IMR-90 (cell line): ENCODE data around the gene SYT2. TPM values are rescaled to one million over a fixed set of nuclear protein-coding genes. Genes with fewer than 3 reads are reported as not detected.

Experiments
- ATAC-seq: fragments of 200-7000 bp; cut with Tn5 transposase; 2 replicates; pipeline ENCODE4 v1.9.1; 2020; ENCODE audit warnings: low read depth, mild to moderate bottlenecking, moderate library complexity
- BruUV-seq: library from RNA; stranded (reverse); fragments of 400-500 nt; replicated peaks from 2 replicates; lab custom pipeline; 2021; lab: Mats Ljungman, UMichigan
- CTCF ChIA-PET: fragments of 300-600 bp; formaldehyde crosslinking; extraction: SDS; loops from one replicate; lab custom pipeline; 2021; ENCODE audit warnings: antibody characterized with exemption; lab: Yijun Ruan, JAX
- POLR2A ChIA-PET: fragments of 300-600 bp; sonication (Branson Sonifier 250); formaldehyde crosslinking; loops from one replicate; lab custom pipeline; 2022; ENCODE audit warnings: antibody characterized with exemption; ENCODE audit not compliant: unreplicated experiment; lab: Charles Lee
- DNase-seq: peaks from one replicate; pipeline ENCODE4 v3.0.0; 2013
- H2AFZ ChIP-seq: replicated peaks from 2 replicates; pipeline ENCODE3; 2013; ENCODE audit warnings: low read length, mild to moderate bottlenecking; ENCODE audit not compliant: poor library complexity
- H2AK5ac ChIP-seq: 2 replicates; pipeline ENCODE4 v1.6.1; 2013; ENCODE audit warnings: low read depth, low read length, inconsistent platforms
- H2AK9ac ChIP-seq: replicated peaks from 2 replicates; pipeline ENCODE3; 2013; ENCODE audit warnings: mild to moderate bottlenecking, low read depth, low read length, moderate library complexity; ENCODE audit not compliant: poor library complexity
- H2BK120ac ChIP-seq: 2 replicates; pipeline ENCODE4 v1.6.1; 2013; ENCODE audit warnings: low read depth, low read length, inconsistent platforms
- H2BK15ac ChIP-seq: 3 replicates; pipeline ENCODE4 v1.6.1; 2013; ENCODE audit warnings: low read depth, low read length, inconsistent platforms
- H2BK20ac ChIP-seq: 2 replicates; pipeline ENCODE4 v1.6.1; 2013; ENCODE audit warnings: low read depth, mild to moderate bottlenecking, inconsistent platforms, low read length, moderate library complexity
- H2BK5ac ChIP-seq: 2 replicates; pipeline ENCODE4 v1.6.1; 2013; ENCODE audit warnings: mild to moderate bottlenecking, low read depth, low read length, inconsistent platforms; ENCODE audit not compliant: poor library complexity, severe bottlenecking
- H3K14ac ChIP-seq: replicated peaks from 2 replicates; pipeline ENCODE4 v1.6.1; 2013; ENCODE audit warnings: low read depth, low read length, inconsistent platforms
- H3K18ac ChIP-seq: 2 replicates; pipeline ENCODE4 v1.6.1; 2013; ENCODE audit warnings: low read depth, low read length, control low read depth
- H3K23ac ChIP-seq: 2 replicates; pipeline ENCODE4 v1.6.1; 2013; ENCODE audit warnings: low read depth, low read length, inconsistent platforms
- H3K27ac ChIP-seq: 2 replicates; pipeline ENCODE4 v1.5.1; 2013; ENCODE audit warnings: mild to moderate bottlenecking, control low read depth, low read length; ENCODE audit not compliant: insufficient read depth
- H3K27me3 ChIP-seq: 2 replicates; pipeline ENCODE4 v1.6.1; 2013; ENCODE audit warnings: low read length; ENCODE audit not compliant: control insufficient read depth, insufficient read depth
- H3K36me3 ChIP-seq: 2 replicates; pipeline ENCODE4 v1.6.1; 2013; ENCODE audit warnings: low read length, mixed read lengths; ENCODE audit not compliant: control insufficient read depth, insufficient read depth
- H3K4ac ChIP-seq: 2 replicates; pipeline ENCODE4 v1.6.1; 2013; ENCODE audit warnings: low read depth, low read length, inconsistent platforms
- H3K4me1 ChIP-seq: 2 replicates; pipeline ENCODE4 v1.6.1; 2013; ENCODE audit warnings: low read length, mixed read lengths; ENCODE audit not compliant: control insufficient read depth, insufficient read depth
- H3K4me2 ChIP-seq: 2 replicates; pipeline ENCODE4 v1.6.1; 2013; ENCODE audit warnings: low read depth, mild to moderate bottlenecking, control low read depth, low read length, moderate library complexity
- H3K4me3 ChIP-seq: 2 replicates; pipeline ENCODE4 v1.5.1; 2013; ENCODE audit warnings: low read depth, mild to moderate bottlenecking, control low read depth, low read length, moderate library complexity; ENCODE audit not compliant: insufficient read depth
- H3K56ac ChIP-seq: 2 replicates; pipeline ENCODE4 v1.6.1; 2013; ENCODE audit warnings: low read length, inconsistent platforms; ENCODE audit not compliant: insufficient read depth; ENCODE audit errors: extremely low read depth
- H3K79me1 ChIP-seq, 2 experiments: 2 replicates each; pipeline ENCODE4 v1.6.1; 2013; ENCODE audit warnings: low read length in 2 of 2, inconsistent platforms in 1 of 2, low read depth in 1 of 2
- H3K9ac ChIP-seq: 2 replicates; pipeline ENCODE4 v1.6.1; 2013; ENCODE audit warnings: low read depth, low read length, control low read depth
- H3K9me1 ChIP-seq: 2 replicates; pipeline ENCODE4 v1.6.1; 2013; ENCODE audit warnings: low read length, inconsistent platforms; ENCODE audit not compliant: insufficient read depth
- H3K9me3 ChIP-seq: 2 replicates; pipeline ENCODE4 v1.6.1; 2013; ENCODE audit warnings: low read length; ENCODE audit not compliant: control insufficient read depth, insufficient read depth
- H4K20me1 ChIP-seq: 2 replicates; pipeline ENCODE4 v1.6.1; 2013; ENCODE audit warnings: low read length, inconsistent platforms; ENCODE audit not compliant: insufficient read depth
- H4K5ac ChIP-seq: 2 replicates; pipeline ENCODE4 v1.6.1; 2013; ENCODE audit warnings: mild to moderate bottlenecking, low read depth, low read length, control low read depth
- H4K8ac ChIP-seq, 2 experiments: 2 replicates each; pipeline ENCODE4 v1.6.1; 2013; ENCODE audit warnings: low read depth in 2 of 2, low read length in 2 of 2, control low read depth in 1 of 2, inconsistent platforms in 1 of 2
- H4K91ac ChIP-seq: 2 replicates; pipeline ENCODE4 v1.6.1; 2013; ENCODE audit warnings: low read depth, low read length, inconsistent platforms; ENCODE audit not compliant: insufficient read depth
- BHLHE40 ChIP-seq: fragments of 150-350 bp; IDR thresholded peaks from 2 replicates; pipeline ENCODE4 v1.6.1; 2016; ENCODE audit warnings: mild to moderate bottlenecking, low read depth, low read length
- CEBPB ChIP-seq: IDR thresholded peaks from 2 replicates; pipeline ENCODE4 v1.6.1; 2012; ENCODE audit warnings: low read depth, low read length, improper control_type of control experiment
- CHD1 ChIP-seq: IDR thresholded peaks from 2 replicates; pipeline ENCODE4 v1.6.1; 2012; ENCODE audit warnings: low read depth, low read length, improper control_type of control experiment
- CTCF ChIP-seq: conservative IDR thresholded peaks from 2 replicates; pipeline ENCODE4 v1.5.1; 2012; ENCODE audit warnings: mild to moderate bottlenecking, low read depth, low read length, improper control_type of control experiment
- ELK1 ChIP-seq: fragments of 150-350 bp; IDR thresholded peaks from 2 replicates; pipeline ENCODE4 v1.6.1; 2016; ENCODE audit warnings: low read depth, mild to moderate bottlenecking, low read length, moderate library complexity, borderline replicate concordance
- MAFK ChIP-seq: IDR thresholded peaks from 2 replicates; pipeline ENCODE4 v1.6.1; 2012; ENCODE audit warnings: low read depth, low read length, improper control_type of control experiment
- MAZ ChIP-seq: IDR thresholded peaks from 2 replicates; pipeline ENCODE4 v1.6.1; 2012; ENCODE audit warnings: low read depth, mild to moderate bottlenecking, low read length, improper control_type of control experiment, moderate library complexity, borderline replicate concordance
- MXI1 ChIP-seq: IDR thresholded peaks from 2 replicates; pipeline ENCODE4 v1.6.1; 2012; ENCODE audit warnings: low read depth, mild to moderate bottlenecking, low read length, moderate library complexity, borderline replicate concordance
- POLR2A ChIP-seq: IDR thresholded peaks from 2 replicates; pipeline ENCODE4 v1.6.1; 2012; ENCODE audit warnings: mild to moderate bottlenecking, low read depth, low read length
- RAD21 ChIP-seq: IDR thresholded peaks from 2 replicates; pipeline ENCODE4 v1.6.1; 2012; ENCODE audit warnings: low read length, improper control_type of control experiment
- RCOR1 ChIP-seq: IDR thresholded peaks from 2 replicates; pipeline ENCODE4 v1.6.1; 2012; ENCODE audit warnings: mild to moderate bottlenecking, low read length, improper control_type of control experiment; ENCODE audit not compliant: insufficient replicate concordance
- RFX5 ChIP-seq: IDR thresholded peaks from 2 replicates; pipeline ENCODE4 v1.8.0; 2012; ENCODE audit warnings: low read depth, mild to moderate bottlenecking, low read length, moderate library complexity
- SMC3 ChIP-seq: fragments of 150-350 bp; IDR thresholded peaks from 2 replicates; pipeline ENCODE4 v1.6.1; 2016; ENCODE audit warnings: low read depth, mild to moderate bottlenecking, antibody characterized with exemption, low read length, moderate library complexity
- USF2 ChIP-seq: fragments of 150-350 bp; IDR thresholded peaks from 2 replicates; pipeline ENCODE4 v1.6.1; 2017; ENCODE audit warnings: mild to moderate bottlenecking, antibody characterized with exemption, low read length, low read depth
- WGBS, 2 experiments: methylation state at CpG; one replicate each; pipeline versions ENCODE4 v1.1.5 to v1.1.7; 2013; ENCODE audit warnings: missing lambda C conversion rate in 2 of 2; ENCODE audit not compliant: insufficient read length in 1 of 2; ENCODE audit errors: extremely low coverage in 2 of 2; 5-methylcytosine and 5-hydroxymethylcytosine counted together
- dilution Hi-C: fragments of 300-500 bp; cut with HindIII; formaldehyde crosslinking; loops from one replicate; pipeline ENCODE4 v1.14.3; 2018; ENCODE audit warnings: low sequenced_read_pairs; ENCODE audit not compliant: unreplicated experiment
- in situ Hi-C: fragments of 300-500 bp; cut with MboI; formaldehyde crosslinking; loops from 3 replicates; pipeline ENCODE4 v1.14.3; 2019; ENCODE audit warnings: low sequenced_read_pairs, inconsistent platforms, mixed read lengths
- intact Hi-C: fragments of 100-400 bp; cut with micrococcal nuclease; formaldehyde crosslinking; loops from 2 replicates; pipeline ENCODE4 v1.10.0; 2022
- polyA plus RNA-seq, 3 experiments: library from polyadenylated mRNA; depleted of rRNA; stranded (reverse); fragments of >200 nt; gene quantifications; 2 replicates each; pipeline ENCODE4 v1.2.3, GENCODE V29; 2012; ENCODE audit warnings: low replicate concordance in 1 of 3
- total RNA-seq: library from RNA; depleted of rRNA; stranded (reverse); fragments of >200 nt; gene quantifications from 2 replicates; pipeline ENCODE4 v1.2.3, GENCODE V29; 2012

The SYT2 gene
- total and polyA plus RNA-seq, 2 of the 4 experiments (the other 2 are of a cell fraction) = under 0.01 TPM

DNA sequence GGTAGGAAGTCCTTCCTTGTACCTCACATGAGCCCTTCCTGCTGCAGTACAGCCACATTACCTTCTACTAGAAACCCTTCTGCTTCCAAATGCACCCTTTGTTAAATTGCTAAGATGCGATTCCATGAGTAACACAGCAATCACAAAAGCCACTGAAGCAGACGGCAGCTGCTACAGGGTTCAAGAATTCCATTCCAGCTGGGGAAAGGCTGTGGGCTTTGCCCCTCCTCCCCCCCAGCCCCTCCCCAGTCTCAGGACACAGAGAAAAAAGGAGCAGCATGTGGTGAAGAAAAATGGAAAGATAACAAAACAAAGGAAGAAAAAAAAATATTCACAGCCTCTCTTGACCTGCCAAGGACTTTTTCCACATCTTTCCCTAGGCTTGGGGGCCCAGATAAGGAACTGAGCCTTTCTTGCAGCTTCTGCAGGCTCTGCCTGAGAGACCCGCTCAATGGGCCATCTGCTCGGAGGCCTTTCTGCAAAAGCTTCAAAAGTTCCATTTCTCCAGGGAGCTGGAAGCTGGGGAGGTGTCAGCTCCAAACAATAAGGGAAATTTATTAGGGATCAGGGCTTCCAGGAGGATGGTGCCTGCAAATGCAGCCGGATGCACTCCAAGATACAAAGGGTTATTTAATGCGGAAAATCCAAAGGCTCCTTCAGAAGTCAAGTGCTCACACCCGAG, 72.1 kb downstream of the SYT2 start:
- Histone ChIP-seq H2BK120ac (peak overlapping the region; percentile 55; the same call in 1 of the 2 replicates), H2AK5ac (peak overlapping the region; percentile 15; the same call in 1 of the 2 replicates), H2BK15ac (no peak overlapping the region; the same call in 2 of the 3 replicates), H3K4me1 (peaks cover 8% of the 10 kb centered on the region; the same call in 1 of the 2 replicates), H3K14ac (no peak overlapping the region), H4K20me1 (no peaks in the 10 kb centered on the region; the same call in 1 of the 2 replicates), H3K27ac (no peak overlapping the region), H3K79me1 (no peaks in the 10 kb centered on the region), H3K36me3 (no peaks in the 10 kb centered on the region), H3K4me3 (no peak overlapping the region), H3K23ac (no peak overlapping the region), H4K91ac (no peak overlapping the region), H3K9ac (no peak overlapping the region), H2BK5ac (no peak overlapping the region), H3K4me2 (no peak overlapping the region), H3K27me3 (peaks cover 27% of the 10 kb centered on the region), H4K8ac (no peak overlapping the region; a peak in 1 of 4 replicates), H2AFZ (no peak overlapping the region), H2BK20ac (no peak overlapping the region; the same call in 1 of the 2 replicates), H3K9me1 (peaks cover 4% of the 10 kb centered on the region; the same call in 1 of the 2 replicates), H3K4ac (no peak overlapping the region), H2AK9ac (no peak overlapping the region), H3K56ac (no peak overlapping the region), H3K18ac (no peak overlapping the region; the same call in 1 of the 2 replicates), H3K9me3 (no peaks in the 10 kb centered on the region), H4K5ac (no peak overlapping the region; the same call in 1 of the 2 replicates)
- ChIA-PET CTCF (interaction anchor here (0.6 kb wide), 1 partner anchor 506 kb away, joined by 3 read pairs; no protein-coding TSS in a partner anchor), POLR2A (no interaction called here)
- BruUV-seq = no TSS peak
- ATAC-seq (no peak), DNase-seq (no peak)
- intact Hi-C loops (no loop called here), dilution Hi-C loops (no loop called here), in situ Hi-C loops (no loop called here)
- no CpG with 5 or more reads among the region's 7 CpGs for WGBS, 2 experiments
- TF ChIP-seq RAD21 (no peak), CEBPB (no peak), CHD1 (no peak), SMC3 (no peak), ELK1 (no peak), POLR2A (no peak), RCOR1 (no peak), RFX5 (no peak), MAZ (no peak), CTCF (no peak), BHLHE40 (no peak), MXI1 (no peak), USF2 (no peak), MAFK (no peak)
